GM18867 (cell line): ENCODE data around the gene PITPNM3.

ENCODE experiments used
- ATAC-seq: cut with Tn5 transposase; IDR thresholded peaks from one replicate; pipeline ENCODE4 v1.9.1; 2021; ENCODE audit warnings: mild to moderate bottlenecking, moderate library complexity; ENCODE audit not compliant: unreplicated experiment

PITPNM3 gene

DNA sequence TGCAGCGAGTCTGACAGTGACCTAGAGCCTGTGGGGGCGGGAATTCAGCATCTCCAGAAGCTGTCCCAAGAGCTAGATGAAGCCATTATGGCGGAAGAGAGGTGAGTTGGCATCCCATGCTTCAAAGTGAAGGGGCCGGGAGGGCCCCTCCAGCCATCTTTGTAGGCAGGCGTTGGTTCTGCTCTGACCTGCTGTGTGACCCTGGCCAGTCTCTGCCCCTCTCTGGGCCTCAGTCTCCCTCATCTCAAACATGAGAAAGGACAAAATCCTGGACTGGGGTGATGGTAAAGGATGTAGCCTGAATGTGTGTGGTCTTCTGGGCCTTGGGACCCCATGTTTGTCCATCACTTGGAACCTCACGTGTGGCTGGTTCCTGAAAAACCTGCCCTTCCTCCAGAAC is 107.0 kb downstream of the PITPNM3 start:
- no peak for ATAC-seq

DNA sequence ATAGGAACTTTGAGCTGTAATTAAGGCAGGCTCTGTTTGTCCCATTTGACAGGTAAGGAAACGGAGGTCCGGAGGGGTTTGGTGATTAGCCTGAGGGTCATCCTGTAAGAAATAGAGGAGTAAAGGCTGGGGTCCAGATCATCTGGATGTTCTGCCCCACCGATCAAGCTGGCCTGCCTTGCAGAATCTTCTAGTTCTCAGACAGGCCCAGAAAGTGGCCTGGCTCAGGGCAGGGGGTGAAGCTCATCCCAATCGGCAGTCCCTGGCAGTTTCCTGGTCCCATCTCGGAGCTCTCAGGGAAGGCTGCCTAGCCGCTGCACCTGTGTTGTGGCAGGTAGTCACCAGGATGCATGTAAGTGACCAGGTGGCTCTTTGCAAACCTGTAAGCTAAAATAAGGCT is 107.9 kb downstream of the PITPNM3 start:
- no peak for ATAC-seq

DNA sequence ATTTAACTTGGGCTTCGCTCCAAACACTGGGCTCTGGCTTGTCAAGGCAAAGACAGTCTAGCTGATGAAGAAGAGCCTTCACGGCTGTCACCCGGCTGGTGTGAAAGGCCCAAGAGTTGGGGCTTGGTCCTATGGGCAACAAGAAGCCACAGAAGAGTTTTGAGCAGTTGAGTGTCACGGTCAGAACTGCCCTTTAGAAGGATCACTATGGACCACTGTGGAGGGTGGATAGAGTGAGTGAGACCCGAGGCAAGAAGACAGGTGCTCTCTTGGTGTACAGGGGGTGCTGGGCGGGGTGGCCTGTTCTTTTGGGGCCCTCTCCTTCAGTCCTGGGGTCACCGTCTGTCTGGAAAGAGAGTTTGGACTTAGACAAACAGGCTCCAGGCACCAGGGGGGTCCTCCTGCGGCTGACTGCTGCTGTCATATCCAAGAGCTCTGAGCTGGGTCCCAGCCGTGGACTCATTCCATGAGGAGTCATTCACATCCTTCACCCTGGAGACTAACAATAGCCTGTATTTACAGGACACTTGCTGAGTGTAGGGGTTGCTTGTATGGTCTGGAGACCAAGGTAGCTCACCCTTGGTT is 109.7 kb downstream of the PITPNM3 start:
- no peak for ATAC-seq

DNA sequence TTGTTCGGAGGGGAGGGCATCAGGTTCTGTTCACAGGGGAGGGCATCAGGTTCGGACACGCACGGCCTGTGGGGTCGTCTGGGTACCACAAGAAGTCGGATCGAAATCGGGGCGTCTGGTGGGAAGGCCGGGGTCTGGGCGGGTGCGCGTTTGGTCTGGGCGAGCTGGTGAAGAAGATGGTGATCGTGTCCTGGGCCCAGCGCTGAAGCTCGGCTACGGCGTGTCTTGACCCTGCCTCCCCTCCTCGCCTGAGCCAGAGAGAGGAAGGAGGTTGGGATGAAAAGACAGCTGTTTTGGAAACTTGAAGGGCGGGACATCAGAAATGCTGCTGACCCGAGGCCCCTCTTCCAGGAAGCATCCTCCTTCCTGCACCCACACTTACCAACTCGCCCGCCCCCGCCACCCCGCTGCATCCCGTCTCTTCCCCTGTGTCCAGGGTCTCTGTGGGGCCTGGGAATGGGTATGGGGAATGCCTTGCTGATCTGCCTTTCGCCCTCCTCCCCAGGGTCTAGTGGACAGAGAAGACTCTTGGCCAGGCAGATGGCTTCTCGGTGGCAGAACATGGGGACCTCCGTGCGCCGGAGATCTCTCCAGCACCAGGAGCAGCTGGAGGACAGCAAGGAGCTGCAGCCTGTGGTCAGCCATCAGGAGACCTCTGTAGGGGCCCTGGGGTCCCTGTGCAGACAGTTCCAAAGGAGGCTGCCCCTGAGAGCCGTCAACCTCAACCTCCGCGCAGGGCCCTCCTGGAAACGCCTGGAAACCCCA is 111.6 kb downstream of the PITPNM3 start:
- ATAC-seq: no peak

- ATAC-seq: peak; percentile 89
Observed at GRCh38 chr17:6443692-6444570, 112.4 kb downstream of the PITPNM3 start, which contains the start of gene PIMREG. PIMREG (plus strand) TSS chr17:6444455; CDS start chr17:6445111, 656 bp downstream.

- no peak for ATAC-seq
Observed at GRCh38 chr17:6442775-6443174, 113.6 kb downstream of the PITPNM3 start.

DNA sequence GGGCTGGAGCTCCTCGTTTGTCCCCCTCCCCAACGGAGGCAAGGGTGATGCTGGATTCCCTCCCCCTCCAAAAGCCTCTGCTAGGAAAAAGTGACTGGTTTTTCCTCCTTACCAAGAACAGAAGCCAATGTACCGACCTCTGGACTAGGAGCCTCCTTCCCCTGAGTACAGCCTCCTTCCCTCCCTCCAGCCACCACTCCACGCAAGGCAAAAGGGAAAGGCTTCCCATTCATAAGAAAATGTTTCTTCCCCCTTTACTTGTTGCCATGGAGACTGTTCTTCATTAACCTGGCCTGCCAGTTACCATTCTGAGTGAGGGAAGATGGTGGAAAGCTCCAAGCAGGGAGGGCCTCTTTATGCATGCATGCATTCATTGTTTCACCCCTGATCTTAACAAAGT is 116.4 kb downstream of the PITPNM3 start:
- ATAC-seq: no peak

DNA sequence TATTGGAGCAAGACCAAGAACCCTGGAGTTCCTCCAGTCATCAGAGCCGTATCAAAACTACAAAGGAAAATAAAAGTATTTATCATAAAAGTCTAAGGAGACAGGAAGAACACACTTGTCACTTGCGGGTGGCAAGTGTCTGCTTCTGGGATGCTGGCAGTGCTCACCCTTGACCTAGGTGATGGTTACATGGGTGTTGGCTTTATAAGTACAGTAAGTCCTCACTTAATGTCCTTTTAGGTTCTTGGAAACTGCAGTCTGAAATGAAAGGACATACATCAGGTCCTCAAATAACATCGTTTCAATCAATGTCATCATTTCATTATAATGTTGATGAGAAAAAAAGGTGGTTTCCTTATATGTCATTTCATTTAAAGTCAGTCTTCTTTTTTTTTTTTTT is 118.4 kb downstream of the PITPNM3 start:
- no peak for ATAC-seq

- no peak for ATAC-seq
Observed at GRCh38 chr17:6437466-6437865, 118.9 kb downstream of the PITPNM3 start.

- ATAC-seq: peak; percentile 45
Observed at GRCh38 chr17:6435968-6436367, 120.4 kb downstream of the PITPNM3 start.

- no peak for ATAC-seq
Observed at GRCh38 chr17:6435051-6435450, 121.3 kb downstream of the PITPNM3 start, which contains the start of gene AIPL1. AIPL1 (minus strand) TSS chr17:6435121; CDS start chr17:6435104, 17 bp downstream.

DNA sequence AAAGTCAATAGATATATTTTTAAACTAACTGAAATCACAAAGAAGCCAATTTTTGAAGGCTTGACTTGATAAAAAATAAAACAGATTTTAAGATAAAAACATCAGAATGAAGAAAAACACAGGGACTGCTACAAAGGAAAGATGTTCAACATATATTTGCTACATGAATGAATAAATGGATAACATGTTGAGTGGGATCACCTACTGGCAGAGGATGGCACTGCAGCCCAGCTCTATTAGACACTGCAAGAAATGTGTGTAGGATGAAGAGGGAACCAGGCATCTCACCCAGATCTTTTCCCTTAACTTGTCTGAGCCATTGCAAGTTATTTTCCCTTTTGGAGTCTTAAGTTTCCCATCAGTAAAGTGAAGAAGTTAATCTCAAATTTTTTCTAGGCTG is 125.6 kb downstream of the PITPNM3 start:
- ATAC-seq: no peak

GRCh38 chr17:6429266-6429665 is 127.1 kb downstream of the PITPNM3 start:
- ATAC-seq: no peak

- no peak for ATAC-seq
Observed at GRCh38 chr17:6428207-6428965, 128.0 kb downstream of the PITPNM3 start.

- no peak for ATAC-seq
Observed at GRCh38 chr17:6427279-6427781, 129.0 kb downstream of the PITPNM3 start.

- ATAC-seq: no peak
Observed at GRCh38 chr17:6426356-6427101, 129.8 kb downstream of the PITPNM3 start.

DNA sequence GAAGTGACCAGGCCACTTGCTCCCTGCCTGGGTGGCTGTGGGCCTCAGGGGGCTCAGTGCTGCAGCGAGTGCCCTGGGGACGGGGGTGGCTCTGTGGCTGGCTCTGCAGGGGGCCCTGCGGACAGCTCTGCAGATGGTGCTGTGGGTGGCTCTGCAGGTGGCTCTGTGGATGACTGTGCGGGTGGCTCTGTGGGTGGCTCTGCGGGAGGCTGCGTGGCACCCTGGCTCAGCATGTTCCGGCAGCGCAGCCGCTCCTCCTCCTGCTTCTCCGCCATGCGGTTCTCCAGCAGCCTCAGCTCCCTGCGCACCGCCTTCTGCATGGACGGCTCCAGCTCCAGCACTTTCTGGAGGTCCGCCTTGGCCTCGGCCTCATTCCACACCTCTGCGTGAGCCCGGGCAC is 130.9 kb downstream of the PITPNM3 start:
- no peak for ATAC-seq

DNA sequence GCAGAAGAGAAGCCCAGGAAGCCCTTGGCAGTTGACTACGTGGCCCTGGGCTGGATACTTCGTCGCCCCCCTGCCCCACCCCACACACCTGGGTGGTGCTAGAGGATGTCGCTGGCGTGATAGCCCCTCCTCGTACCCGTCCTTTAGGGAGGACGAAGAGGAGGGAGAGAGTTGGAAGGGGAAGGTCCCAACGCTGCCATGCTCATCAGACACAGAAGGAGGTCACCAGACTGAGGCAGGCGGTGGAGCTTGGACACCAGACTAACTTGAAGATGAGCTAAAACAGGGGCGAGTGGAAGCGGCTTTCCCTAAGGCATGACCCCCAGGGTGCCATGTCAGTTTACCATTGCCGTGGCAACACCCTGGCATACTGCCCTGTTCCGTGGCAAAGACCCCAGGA is 132.4 kb downstream of the PITPNM3 start:
- no peak for ATAC-seq

GRCh38 chr17:6422654-6423241 is 133.6 kb downstream of the PITPNM3 start:
- no peak for ATAC-seq
